Gastroesophageal sphincter (tissue), 4 donors: ENCODE data around the gene OLFM2. TPM values are rescaled to one million over a fixed set of nuclear protein-coding genes. Genes with fewer than 3 reads are reported as not detected.
A peak's percentile ranks its signal among the peaks of the same experiment; 100 is the strongest.

Experiments used
- ATAC-seq: fragments of 150-250 bp; one replicate; pipeline ENCODE4 v1.9.1; 2016; ENCODE audit warnings: mild to moderate bottlenecking, moderate library complexity
- H3K27ac ChIP-seq, 4 donors: fragments of 200-600 bp; sonication (generic) in 3 of 4; 1 replicate in 3 of 4; 2 replicates in 1 of 4; pipeline ENCODE4 v1.5.1; 2016 to 2019
- H3K27me3 ChIP-seq: fragments of 200-600 bp; sonication (generic); one replicate; pipeline ENCODE4 v1.5.1; 2019
- H3K36me3 ChIP-seq, 2 donors: fragments of 200-600 bp; sonication (generic); one replicate each; pipeline ENCODE4 v1.5.1; 2019; ENCODE audit warnings: control low read depth in 1 of 2
- H3K4me1 ChIP-seq, 3 donors: fragments of 200-600 bp; sonication (generic); 1 replicate in 2 of 3; 2 replicates in 1 of 3; pipeline ENCODE4 v1.5.1; 2016 to 2019; ENCODE audit warnings: control low read depth in 2 of 3
- H3K4me3 ChIP-seq, 2 donors: fragments of 200-600 bp; sonication (generic); one replicate each; pipeline ENCODE4 v1.5.1; 2019; ENCODE audit warnings: mild to moderate bottlenecking in 1 of 2, moderate library complexity in 1 of 2
- H3K9me3 ChIP-seq, 3 donors: fragments of 200-600 bp; sonication (generic); one replicate each; pipeline ENCODE4 v1.5.1; 2017 to 2019; ENCODE audit warnings: control low read depth in 2 of 3
- EP300 ChIP-seq: sonication (generic); formaldehyde crosslinking; IDR thresholded peaks from one replicate; pipeline ENCODE4 v1.6.1; 2017; ENCODE audit warnings: antibody characterized with exemption, mild to moderate bottlenecking
- POLR2A ChIP-seq, 2 donors: fragments of 450-650 bp; IDR thresholded peaks; one replicate each; pipeline ENCODE4 v1.6.1; 2017; ENCODE audit warnings: antibody characterized with exemption in 2 of 2, mild to moderate bottlenecking in 2 of 2, moderate library complexity in 1 of 2
- POLR2AphosphoS5 ChIP-seq: sonication (generic); formaldehyde crosslinking; IDR thresholded peaks from one replicate; pipeline ENCODE4 v1.6.1; 2017; ENCODE audit warnings: antibody characterized with exemption
- WGBS, 2 donors: methylation state at CpG; one replicate each; pipeline ENCODE4 v1.1.5; 2018; ENCODE audit warnings: low coverage in 1 of 2; 5-methylcytosine and 5-hydroxymethylcytosine counted together
- total RNA-seq, 4 donors: library from RNA; depleted of rRNA; stranded (reverse); fragments of >200 nt; gene quantifications; one replicate each; pipeline ENCODE4 v1.1.0, GENCODE V29; 2016
- TF ChIP-seq, protein P1 (sequence below), 4 experiments: fragments of 200-600 bp in 2 of 4; fragments of 450-650 bp in 2 of 4; sonication (generic) in 1 of 4; IDR thresholded peaks; one replicate each; pipeline ENCODE4 v1.5.1; 2017 to 2019; ENCODE audit warnings: antibody characterized with exemption in 4 of 4, mild to moderate bottlenecking in 2 of 4, moderate library complexity in 2 of 4

OLFM2 gene
- total RNA-seq, 4 donors from 2014 or later: 2.6 to 21.9 (median 8.5) TPM

DNA sequence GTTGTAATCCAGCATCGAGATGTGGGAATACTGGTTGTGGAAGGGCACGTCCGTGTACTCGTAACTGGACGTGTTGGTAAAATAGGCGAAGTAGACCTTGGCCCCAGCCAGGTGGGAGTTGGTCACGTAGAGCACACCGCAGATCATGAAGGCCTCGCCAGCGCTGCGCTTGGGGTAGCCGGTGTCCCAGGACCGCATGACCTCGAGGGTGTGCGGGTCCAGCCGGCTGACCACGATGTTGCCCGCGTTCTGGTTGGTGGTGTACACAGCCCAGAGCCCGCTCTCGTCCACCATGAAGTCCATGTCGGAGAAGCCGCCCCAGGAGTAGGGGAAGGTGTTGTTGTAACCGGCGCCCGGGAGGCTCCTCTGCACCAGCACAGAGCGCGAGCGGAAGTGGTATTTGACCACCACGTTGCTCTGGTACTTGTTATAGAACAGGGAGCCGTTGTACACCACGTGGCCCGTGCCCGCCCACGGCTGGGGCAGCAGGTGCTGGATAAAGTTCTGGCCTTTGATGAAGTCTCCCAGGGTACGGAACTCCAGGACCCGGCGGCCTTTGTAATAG is 82.0 kb downstream of the OLFM2 start:
- TF ChIP-seq EP300 (no peak), POLR2AphosphoS5 (no peak), POLR2A (IDR thresholded peaks at IDR 0.05) (no peak)
- TF ChIP-seq, protein P1, sequence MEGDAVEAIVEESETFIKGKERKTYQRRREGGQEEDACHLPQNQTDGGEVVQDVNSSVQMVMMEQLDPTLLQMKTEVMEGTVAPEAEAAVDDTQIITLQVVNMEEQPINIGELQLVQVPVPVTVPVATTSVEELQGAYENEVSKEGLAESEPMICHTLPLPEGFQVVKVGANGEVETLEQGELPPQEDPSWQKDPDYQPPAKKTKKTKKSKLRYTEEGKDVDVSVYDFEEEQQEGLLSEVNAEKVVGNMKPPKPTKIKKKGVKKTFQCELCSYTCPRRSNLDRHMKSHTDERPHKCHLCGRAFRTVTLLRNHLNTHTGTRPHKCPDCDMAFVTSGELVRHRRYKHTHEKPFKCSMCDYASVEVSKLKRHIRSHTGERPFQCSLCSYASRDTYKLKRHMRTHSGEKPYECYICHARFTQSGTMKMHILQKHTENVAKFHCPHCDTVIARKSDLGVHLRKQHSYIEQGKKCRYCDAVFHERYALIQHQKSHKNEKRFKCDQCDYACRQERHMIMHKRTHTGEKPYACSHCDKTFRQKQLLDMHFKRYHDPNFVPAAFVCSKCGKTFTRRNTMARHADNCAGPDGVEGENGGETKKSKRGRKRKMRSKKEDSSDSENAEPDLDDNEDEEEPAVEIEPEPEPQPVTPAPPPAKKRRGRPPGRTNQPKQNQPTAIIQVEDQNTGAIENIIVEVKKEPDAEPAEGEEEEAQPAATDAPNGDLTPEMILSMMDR (IDR thresholded peaks at IDR 0.05): no peak
- H3K4me1 ChIP-seq: peaks cover 0 to 5% (median 0%) of the 10 kb centered on the region in 3 donors
- no peak for ATAC-seq
- H3K27me3 ChIP-seq: no peaks in the 10 kb centered on the region
- H3K4me3 ChIP-seq: no peak overlapping the region
- no peak overlapping the region for H3K27ac ChIP-seq
- peaks cover 0 to 46% of the 10 kb centered on the region in 2 donors for H3K36me3 ChIP-seq
- 97 to 98% methylated on average over 5 to 8 of the region's 38 CpGs for WGBS, 2 donors
- H3K9me3 ChIP-seq: no peaks in the 10 kb centered on the region

- Histone ChIP-seq H3K4me3 (no peak overlapping the region), H3K27me3 (no peaks in the 10 kb centered on the region), H3K9me3 (no peaks in the 10 kb centered on the region), H3K4me1 (peaks cover 0 to 18% (median 0%) of the 10 kb centered on the region in 3 donors), H3K36me3 (peaks cover 0 to 74% of the 10 kb centered on the region in 2 donors), H3K27ac (no peak overlapping the region)
- TF ChIP-seq POLR2A (IDR thresholded peaks at IDR 0.05) (no peak), EP300 (no peak), POLR2AphosphoS5 (no peak)
- TF ChIP-seq, protein P1 (IDR thresholded peaks at IDR 0.05): no peak
- no peak for ATAC-seq
- WGBS, 2 donors: 55 to 80% methylated on average over 1 to 5 of the region's 19 CpGs
Observed at GRCh38 chr19:9850235-9850959, 85.9 kb downstream of the OLFM2 start.

GRCh38 chr19:9849791-9850190 is 86.5 kb downstream of the OLFM2 start:
- WGBS, 2 donors: 40% methylated on average over 1 of the region's 7 CpGs; no CpG with 5 or more reads in 1 of the 2 donors
- Histone ChIP-seq H3K36me3 (peaks cover 0 to 80% of the 10 kb centered on the region in 2 donors), H3K4me3 (no peak overlapping the region), H3K9me3 (no peaks in the 10 kb centered on the region), H3K4me1 (peaks cover 0 to 18% (median 0%) of the 10 kb centered on the region in 3 donors), H3K27me3 (no peaks in the 10 kb centered on the region), H3K27ac (no peak overlapping the region)
- no peak for ATAC-seq
- TF ChIP-seq, protein P1 (IDR thresholded peaks at IDR 0.05): no peak
- TF ChIP-seq POLR2A (IDR thresholded peaks at IDR 0.05) (no peak), EP300 (no peak), POLR2AphosphoS5 (no peak)

- 75 to 87% methylated on average over 3 to 4 of the region's 23 CpGs for WGBS, 2 donors
- Histone ChIP-seq H3K4me3 (no peak overlapping the region), H3K36me3 (peaks cover 0 to 82% of the 10 kb centered on the region in 2 donors), H3K27ac (no peak overlapping the region), H3K4me1 (peaks cover 0 to 18% (median 0%) of the 10 kb centered on the region in 3 donors), H3K27me3 (no peaks in the 10 kb centered on the region), H3K9me3 (peaks cover 0 to 5% (median 0%) of the 10 kb centered on the region in 3 donors)
- no peak for ATAC-seq
- TF ChIP-seq EP300: no peak
- TF ChIP-seq POLR2A (IDR thresholded peaks at IDR 0.05): no peak
- TF ChIP-seq, protein P1 (IDR thresholded peaks at IDR 0.05): no peak
- no peak for TF ChIP-seq POLR2AphosphoS5
Observed at GRCh38 chr19:9848762-9849161, 87.6 kb downstream of the OLFM2 start.

- Histone ChIP-seq H3K27ac (no peak overlapping the region), H3K9me3 (peaks cover 0 to 10% (median 0%) of the 10 kb centered on the region in 3 donors), H3K36me3 (peaks cover 0 to 89% of the 10 kb centered on the region in 2 donors), H3K4me1 (peaks cover 0 to 21% (median 0%) of the 10 kb centered on the region in 3 donors), H3K27me3 (no peaks in the 10 kb centered on the region), H3K4me3 (no peak overlapping the region)
- TF ChIP-seq, protein P1 (IDR thresholded peaks at IDR 0.05): peak in 1 of 4 experiments; percentile 10
- TF ChIP-seq POLR2AphosphoS5: no peak
- TF ChIP-seq POLR2A (IDR thresholded peaks at IDR 0.05): no peak
- TF ChIP-seq EP300: no peak
- WGBS, 2 donors: no CpG with 5 or more reads among the region's 4 CpGs
- ATAC-seq: no peak
Observed at GRCh38 chr19:9848060-9848459, 88.3 kb downstream of the OLFM2 start.
